BE2C (cell line): ENCODE results near the gene EVA1C.
"Not testable (repeated sequence)": the region's sequence is repeated elsewhere in the genome, so short reads cannot be mapped to it uniquely, and the experiment has no call there.

Experiments used
- DNase-seq: peaks from one replicate; pipeline ENCODE4 v3.0.0-alpha.2; 2020
- H3K27me3 ChIP-seq: fragments of 250-450 bp; sonication (Bioruptor Pico); 2 replicates; pipeline ENCODE4 v1.5.1; 2020; ENCODE audit warnings: mild to moderate bottlenecking
- H3K36me3 ChIP-seq: fragments of 250-450 bp; sonication (Bioruptor Pico); 2 replicates; pipeline ENCODE4 v1.5.1; 2020; ENCODE audit warnings: mild to moderate bottlenecking
- H3K4me1 ChIP-seq: fragments of 250-450 bp; sonication (Bioruptor Pico); 2 replicates; pipeline ENCODE4 v1.5.1; 2020
- H3K4me3 ChIP-seq: 2 replicates; pipeline ENCODE4 v1.5.1; 2011; ENCODE audit warnings: low read depth, low read length
- H3K9me3 ChIP-seq: fragments of 250-450 bp; sonication (Bioruptor Pico); 2 replicates; pipeline ENCODE4 v1.5.1; 2020
- TF ChIP-seq, protein P1 (sequence below): IDR thresholded peaks from 2 replicates; pipeline ENCODE4 v1.5.1; 2012; ENCODE audit warnings: mild to moderate bottlenecking, low read depth, low read length

Gene EVA1C

DNA sequence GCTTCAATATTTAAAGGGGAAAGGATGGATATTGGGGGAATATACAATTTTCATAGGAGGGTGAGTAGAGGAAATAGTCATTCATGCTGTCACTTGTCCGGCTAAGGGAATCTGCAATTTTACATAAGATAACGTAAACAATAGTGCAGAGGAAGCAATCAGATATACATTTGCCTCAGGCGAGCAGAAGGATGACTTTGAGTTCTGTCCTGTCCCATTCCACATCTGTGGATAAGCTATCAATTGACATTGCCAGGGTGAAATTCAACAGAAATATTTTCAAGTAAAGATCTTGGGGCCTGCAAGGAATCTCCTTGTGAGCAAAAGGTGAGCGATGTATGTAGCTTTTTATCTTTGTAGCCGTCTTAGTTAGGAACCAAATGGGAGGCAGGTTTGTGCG, 32.6 kb downstream of the EVA1C start:
- Histone ChIP-seq H3K27me3 (peaks cover 26% of the 10 kb centered on the region), H3K4me1 (no peaks in the 10 kb centered on the region), H3K36me3 (no peaks in the 10 kb centered on the region), H3K4me3 (no peak overlapping the region), H3K9me3 (no peaks in the 10 kb centered on the region)
- no peak for DNase-seq
- TF ChIP-seq, protein P1, sequence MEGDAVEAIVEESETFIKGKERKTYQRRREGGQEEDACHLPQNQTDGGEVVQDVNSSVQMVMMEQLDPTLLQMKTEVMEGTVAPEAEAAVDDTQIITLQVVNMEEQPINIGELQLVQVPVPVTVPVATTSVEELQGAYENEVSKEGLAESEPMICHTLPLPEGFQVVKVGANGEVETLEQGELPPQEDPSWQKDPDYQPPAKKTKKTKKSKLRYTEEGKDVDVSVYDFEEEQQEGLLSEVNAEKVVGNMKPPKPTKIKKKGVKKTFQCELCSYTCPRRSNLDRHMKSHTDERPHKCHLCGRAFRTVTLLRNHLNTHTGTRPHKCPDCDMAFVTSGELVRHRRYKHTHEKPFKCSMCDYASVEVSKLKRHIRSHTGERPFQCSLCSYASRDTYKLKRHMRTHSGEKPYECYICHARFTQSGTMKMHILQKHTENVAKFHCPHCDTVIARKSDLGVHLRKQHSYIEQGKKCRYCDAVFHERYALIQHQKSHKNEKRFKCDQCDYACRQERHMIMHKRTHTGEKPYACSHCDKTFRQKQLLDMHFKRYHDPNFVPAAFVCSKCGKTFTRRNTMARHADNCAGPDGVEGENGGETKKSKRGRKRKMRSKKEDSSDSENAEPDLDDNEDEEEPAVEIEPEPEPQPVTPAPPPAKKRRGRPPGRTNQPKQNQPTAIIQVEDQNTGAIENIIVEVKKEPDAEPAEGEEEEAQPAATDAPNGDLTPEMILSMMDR: no peak

DNA sequence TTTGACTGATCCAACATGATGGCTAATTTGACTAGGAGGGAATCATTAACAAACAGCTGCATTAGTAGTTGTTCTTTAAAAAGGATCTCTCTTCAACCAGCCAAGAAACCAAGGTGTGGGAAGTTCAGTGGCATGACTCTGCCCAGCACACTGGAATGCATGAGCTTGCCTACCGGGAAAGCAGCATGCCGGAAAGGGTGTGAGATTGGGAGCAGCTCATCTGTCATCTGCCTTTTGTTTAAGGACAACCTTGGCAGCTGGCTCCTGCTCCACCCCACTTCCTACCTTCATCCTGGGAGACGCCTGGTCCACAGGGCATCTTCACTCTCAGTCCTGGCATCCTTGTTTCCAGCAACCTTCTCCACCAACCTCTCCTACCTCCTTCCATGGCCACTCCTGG, 33.9 kb downstream of the EVA1C start:
- not testable (repeated sequence) for DNase-seq, H3K9me3 ChIP-seq, H3K4me1 ChIP-seq, H3K36me3 ChIP-seq, H3K4me3 ChIP-seq
- H3K27me3 ChIP-seq: peaks cover 13% of the 10 kb centered on the region

DNA sequence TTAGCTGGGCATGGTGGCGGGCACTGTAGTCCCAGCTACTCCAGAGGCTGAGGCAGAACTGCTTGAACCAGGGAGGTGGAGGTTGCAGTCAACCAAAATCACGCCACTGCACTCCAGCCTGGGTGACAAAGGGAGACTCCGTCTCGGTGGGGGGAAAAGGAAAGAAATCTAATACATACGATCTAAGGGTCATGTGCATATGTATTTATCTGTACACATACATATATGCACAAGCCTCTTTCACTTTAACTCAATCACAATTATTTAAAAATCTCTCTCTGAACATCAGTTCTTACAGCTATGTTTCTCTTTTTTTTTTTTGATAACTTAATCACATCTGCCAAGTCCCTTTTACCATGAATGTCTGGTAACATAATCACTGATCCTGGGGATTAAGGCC, 34.7 kb downstream of the EVA1C start:
- Histone ChIP-seq H3K4me3 (no peak overlapping the region), H3K27me3 (peaks cover 6% of the 10 kb centered on the region), H3K9me3 (no peaks in the 10 kb centered on the region), H3K36me3 (no peaks in the 10 kb centered on the region), H3K4me1 (no peaks in the 10 kb centered on the region)
- DNase-seq: no peak
- TF ChIP-seq, protein P1: no peak

DNA sequence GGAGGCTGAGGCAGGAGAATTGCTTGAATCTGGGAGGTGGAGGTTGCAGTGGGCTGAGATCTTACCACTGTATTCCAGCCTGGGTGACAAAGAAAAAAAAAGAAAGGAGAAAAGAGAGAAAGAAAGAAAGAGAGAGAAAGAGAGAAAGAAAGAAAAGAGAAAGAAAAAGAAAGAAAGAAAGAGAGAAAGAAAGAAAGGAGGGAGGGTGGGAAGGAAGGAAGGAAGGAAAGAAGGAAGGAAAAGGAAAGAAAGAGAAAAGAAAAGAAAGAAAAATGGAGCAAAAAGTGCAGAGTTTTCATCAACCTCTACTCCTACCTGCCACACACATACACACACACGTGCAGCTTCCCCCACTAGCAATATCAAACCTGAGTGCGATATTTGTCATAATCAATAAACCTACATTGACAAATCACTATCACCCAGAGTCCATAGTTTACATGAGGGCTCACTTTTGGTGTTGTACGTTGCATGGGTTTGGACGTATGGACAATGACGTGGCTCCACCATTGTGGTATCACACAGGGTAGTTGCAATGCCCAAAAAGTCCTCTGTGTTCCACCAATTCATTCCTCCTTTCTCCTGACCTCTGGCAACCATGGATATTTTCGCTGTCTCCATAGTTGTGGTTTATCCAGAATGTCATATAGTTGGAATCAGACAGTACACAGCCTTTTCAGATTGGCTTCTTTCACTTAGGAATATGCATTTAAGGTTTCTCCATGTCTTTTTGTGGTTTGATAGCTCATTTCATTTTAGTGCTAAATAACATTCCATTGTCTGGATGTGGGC, 36.5 kb downstream of the EVA1C start:
- TF ChIP-seq, protein P1: no peak
- Histone ChIP-seq H3K36me3 (no peaks in the 10 kb centered on the region), H3K27me3 (0 out of 2 replicates have a peak, but pooled peaks cover 3% of the 10 kb centered on the region), H3K9me3 (no peaks in the 10 kb centered on the region), H3K4me1 (no peaks in the 10 kb centered on the region), H3K4me3 (no peak overlapping the region)
- DNase-seq: no peak

DNA sequence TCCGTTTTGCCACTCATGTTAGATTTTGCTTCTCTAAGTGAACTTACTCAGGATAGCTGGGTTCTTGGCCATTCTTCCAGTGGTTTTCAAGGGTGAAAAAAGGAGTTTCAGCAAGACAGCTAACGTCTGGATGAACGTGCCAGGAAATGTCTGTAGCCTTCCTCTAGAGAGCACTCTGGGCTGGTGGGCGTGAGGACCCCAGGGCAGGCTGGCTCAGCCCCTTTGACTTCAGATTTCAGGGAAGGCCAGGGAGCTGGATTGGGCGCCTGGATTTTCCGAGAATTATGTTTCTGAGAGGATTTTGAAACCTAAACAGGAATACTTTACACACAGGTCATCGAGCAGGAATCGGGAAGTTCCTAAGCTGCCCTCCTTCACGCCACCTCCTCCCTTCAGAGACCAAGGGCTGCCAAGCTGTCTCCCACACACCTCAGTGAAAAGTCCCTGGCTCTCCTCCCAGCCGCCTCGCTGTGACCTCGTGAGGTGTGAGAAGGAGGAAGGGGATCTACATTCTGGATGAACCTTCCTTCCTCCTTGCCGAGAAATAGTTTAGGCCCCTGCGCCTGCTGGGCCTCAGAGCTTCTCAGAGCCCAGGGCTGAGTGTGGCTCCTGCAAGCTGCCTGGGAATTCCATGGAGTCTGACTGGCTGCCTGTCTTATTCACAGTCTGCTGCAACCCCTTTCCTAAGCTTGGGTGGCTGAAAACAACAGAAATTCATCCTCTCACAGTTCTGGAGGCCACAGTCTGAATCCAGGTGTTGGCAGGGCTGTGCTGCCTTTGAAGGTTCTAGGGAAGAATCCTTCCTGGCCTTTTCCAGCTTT, 38.6 kb downstream of the EVA1C start:
- H3K4me3 ChIP-seq, H3K27me3 ChIP-seq, DNase-seq, H3K9me3 ChIP-seq, H3K36me3 ChIP-seq, H3K4me1 ChIP-seq: not testable (repeated sequence)

DNA sequence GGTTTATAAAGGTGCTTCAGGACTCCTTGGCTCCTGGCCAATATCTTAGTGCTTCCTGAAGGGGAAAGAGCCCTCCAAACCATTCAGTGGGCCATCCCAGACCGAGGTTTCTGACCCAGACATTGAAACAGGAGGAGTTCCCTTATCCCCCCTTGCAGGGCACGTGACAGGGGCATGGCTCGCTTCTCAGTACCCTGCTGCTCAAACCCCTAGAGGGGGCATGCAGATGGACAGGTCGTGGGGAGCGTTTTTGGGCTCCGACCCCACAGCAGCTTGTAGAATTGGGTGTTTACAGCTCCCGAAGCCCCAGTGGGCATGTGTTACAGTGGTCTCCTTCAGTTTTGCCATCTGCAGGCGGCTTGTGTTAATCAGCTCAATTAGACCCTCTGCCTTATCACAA, 39.7 kb downstream of the EVA1C start:
- H3K9me3 ChIP-seq, H3K4me3 ChIP-seq, H3K27me3 ChIP-seq, H3K4me1 ChIP-seq, DNase-seq, H3K36me3 ChIP-seq: not testable (repeated sequence)

DNA sequence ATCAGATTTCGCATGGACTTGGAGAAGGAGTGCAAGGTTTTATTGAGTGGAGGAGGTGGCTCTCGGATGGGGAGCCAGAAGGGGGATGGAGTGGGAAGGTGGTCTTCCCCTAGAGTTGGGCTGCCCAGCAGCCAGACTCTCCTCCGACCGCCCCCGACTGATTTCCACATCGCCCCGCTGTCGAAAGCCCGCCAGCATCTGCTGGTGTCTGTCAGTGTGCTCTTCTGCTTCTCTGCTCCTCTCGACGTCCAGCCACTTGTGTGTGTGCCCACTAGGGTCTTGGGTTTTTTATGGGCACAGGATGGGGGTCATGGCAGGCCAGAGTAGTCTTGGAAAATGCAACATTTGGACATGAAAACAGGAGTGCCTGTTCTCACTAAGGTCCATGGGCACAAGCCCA, 40.1 kb downstream of the EVA1C start:
- peaks cover 7% of the 10 kb centered on the region for H3K27me3 ChIP-seq
- H3K9me3 ChIP-seq: no peaks in the 10 kb centered on the region
- no peak for DNase-seq
- TF ChIP-seq, protein P1: no peak
- H3K4me1 ChIP-seq: no peaks in the 10 kb centered on the region
- no peaks in the 10 kb centered on the region for H3K36me3 ChIP-seq
- H3K4me3 ChIP-seq: no peak overlapping the region
